VCaP (cell line): Measurements from ENCODE around the gene MAML1.
"Not testable (repeated sequence)": the region's sequence is repeated elsewhere in the genome, so short reads cannot be mapped to it uniquely, and the experiment has no call there.

ENCODE experiments used
- H3K27ac ChIP-seq: fragments of 450-650 bp; 2 replicates; pipeline ENCODE4 v1.5.1; 2017
- CTCF ChIP-seq: fragments of 450-650 bp; conservative IDR thresholded peaks from 2 replicates; pipeline ENCODE4 v1.5.1; 2017; ENCODE audit warnings: mild to moderate bottlenecking, moderate library complexity

MAML1 gene, protein sequence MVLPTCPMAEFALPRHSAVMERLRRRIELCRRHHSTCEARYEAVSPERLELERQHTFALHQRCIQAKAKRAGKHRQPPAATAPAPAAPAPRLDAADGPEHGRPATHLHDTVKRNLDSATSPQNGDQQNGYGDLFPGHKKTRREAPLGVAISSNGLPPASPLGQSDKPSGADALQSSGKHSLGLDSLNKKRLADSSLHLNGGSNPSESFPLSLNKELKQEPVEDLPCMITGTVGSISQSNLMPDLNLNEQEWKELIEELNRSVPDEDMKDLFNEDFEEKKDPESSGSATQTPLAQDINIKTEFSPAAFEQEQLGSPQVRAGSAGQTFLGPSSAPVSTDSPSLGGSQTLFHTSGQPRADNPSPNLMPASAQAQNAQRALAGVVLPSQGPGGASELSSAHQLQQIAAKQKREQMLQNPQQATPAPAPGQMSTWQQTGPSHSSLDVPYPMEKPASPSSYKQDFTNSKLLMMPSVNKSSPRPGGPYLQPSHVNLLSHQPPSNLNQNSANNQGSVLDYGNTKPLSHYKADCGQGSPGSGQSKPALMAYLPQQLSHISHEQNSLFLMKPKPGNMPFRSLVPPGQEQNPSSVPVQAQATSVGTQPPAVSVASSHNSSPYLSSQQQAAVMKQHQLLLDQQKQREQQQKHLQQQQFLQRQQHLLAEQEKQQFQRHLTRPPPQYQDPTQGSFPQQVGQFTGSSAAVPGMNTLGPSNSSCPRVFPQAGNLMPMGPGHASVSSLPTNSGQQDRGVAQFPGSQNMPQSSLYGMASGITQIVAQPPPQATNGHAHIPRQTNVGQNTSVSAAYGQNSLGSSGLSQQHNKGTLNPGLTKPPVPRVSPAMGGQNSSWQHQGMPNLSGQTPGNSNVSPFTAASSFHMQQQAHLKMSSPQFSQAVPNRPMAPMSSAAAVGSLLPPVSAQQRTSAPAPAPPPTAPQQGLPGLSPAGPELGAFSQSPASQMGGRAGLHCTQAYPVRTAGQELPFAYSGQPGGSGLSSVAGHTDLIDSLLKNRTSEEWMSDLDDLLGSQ

GRCh38 chr5:179732412-179732917, at the start of gene MAML1:
Gene MAML1, plus strand, starts transcription at chr5:179732822. Its CDS starts 291 bp downstream, at chr5:179733113.
- no peak for TF ChIP-seq CTCF
- H3K27ac ChIP-seq = peak within 1 kb of the TSS; percentile 96

GRCh38 chr5:179689212-179689611, 43.4 kb upstream of the MAML1 start:
- H3K27ac ChIP-seq = not testable (repeated sequence)

DNA sequence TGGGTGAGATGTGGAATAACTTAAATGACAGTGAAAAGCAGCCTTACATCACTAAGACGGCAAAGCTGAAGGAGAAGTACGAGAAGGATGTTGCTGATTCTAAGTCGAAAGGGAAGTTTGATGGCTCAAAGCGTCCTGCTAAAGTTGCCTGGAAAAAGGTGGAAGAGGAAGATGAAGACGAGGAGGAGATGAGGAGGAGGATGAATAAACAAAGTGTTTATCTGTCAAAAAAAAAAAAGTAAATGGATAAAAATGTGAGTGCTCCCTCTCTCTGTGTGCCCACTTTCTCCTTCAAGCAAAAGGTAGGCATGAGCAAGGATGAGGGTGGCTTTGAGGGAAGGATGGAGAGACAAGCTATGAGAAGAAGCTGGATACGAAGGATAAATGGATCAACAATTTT, 38.1 kb upstream of the MAML1 start:
- H3K27ac ChIP-seq = no peak overlapping the region
- no peak for TF ChIP-seq CTCF

DNA sequence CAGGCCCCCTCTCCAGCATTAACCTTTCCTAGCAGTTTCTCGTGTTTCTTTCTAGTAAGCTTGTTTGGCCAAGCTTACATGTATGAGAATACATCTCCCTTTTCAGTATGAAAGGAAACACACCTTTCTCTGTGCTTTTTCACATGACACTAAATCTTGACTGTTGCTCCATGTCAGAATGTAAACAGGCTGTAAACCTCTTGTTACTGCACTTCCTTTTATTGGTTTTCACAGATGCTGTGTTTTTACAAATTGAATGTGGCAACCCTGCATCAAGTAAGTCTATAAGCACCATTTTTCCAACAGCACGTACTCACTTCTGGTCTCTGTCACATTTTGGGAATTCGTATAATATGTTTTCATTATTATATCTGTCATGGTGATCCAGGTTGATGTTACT, 36.0 kb upstream of the MAML1 start:
- H3K27ac ChIP-seq = peak overlapping the region; percentile 99
- TF ChIP-seq CTCF = no peak

GRCh38 chr5:179697108-179697507, 35.5 kb upstream of the MAML1 start:
- TF ChIP-seq CTCF = no peak
- H3K27ac ChIP-seq = peak overlapping the region; percentile 99

DNA sequence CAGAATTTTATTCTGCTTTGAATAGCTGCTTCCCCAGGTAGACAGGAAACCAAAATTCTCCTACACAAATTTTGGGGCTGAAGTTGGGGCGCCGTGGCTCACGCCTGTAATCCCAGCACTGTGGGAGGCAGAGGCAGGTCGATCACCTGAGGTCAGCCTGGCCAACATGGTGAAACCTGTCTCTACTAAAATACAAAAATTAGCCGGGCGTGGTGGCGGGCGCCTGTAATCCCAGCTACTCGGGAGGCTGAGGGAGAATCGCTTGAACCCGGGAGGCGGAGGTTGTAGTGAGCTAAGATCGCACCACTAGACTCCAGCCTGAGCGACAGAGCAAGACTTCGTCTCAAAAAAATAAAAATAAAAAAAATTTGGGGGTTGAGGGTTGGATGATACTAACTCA, 35.1 kb upstream of the MAML1 start:
- peak overlapping the region; percentile 99 for H3K27ac ChIP-seq

DNA sequence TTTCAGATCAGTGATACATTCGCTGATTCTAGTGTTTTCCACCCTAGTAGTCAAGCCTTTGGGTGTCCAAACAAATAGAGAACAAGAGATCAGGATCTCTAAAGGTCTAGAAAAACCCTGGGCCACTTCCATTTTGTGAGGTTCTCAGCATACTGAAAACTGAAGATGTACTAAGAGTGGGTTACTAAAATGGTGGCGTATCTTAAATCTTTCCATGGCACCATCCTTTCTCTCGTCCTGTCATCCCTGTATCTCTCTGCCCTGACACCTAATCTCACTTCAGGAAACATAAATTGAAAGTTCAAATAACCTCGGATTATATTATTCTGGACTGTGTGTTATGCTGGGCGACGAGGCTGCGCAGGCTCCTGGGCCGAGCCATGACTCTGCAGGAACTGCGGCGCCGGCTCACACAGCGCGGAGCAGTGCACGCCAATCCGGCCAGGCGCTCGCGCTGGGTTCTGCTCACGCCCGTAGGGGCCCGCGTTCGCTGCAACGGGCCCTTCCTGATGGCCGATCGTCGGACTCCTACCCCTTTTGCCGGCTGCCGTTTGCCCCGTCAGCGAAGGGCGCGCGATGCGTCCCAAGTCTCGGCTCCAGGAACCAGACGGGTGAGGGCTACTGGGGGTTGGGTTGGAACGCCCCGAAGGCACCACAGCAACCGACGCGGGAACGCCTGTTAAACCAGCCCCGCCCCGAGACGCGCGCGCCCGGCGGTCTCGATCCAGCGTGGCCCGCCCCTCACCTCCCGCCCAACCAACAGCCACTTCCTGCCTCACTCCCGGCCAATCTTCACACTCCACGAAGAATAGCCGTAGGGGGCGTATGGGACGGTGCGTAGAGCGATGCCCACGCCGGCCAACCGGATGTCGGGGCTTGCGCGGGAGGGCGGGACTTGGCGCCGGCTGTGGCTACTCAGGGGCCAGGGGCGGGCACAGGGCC, 34.4 kb upstream of the MAML1 start:
- TF ChIP-seq CTCF = no peak
- peak overlapping the region; percentile 99 for H3K27ac ChIP-seq
